RWPE2 (cell line): ENCODE measurements around the gene KCTD5.
A peak's percentile ranks its signal among the peaks of the same experiment; 100 is the strongest.

Experiments
- ATAC-seq: fragments of 200-7000 bp; cut with Tn5 transposase; 3 replicates; pipeline ENCODE4 v1.9.1; 2021; ENCODE audit warnings: low read depth
- DNase-seq: peaks from one replicate; pipeline ENCODE4 v3.0.0-alpha.2; 2020; ENCODE audit warnings: low spot score
- H3K27ac ChIP-seq: fragments of 450-650 bp; 2 replicates; pipeline ENCODE4 v1.5.1; 2017; ENCODE audit warnings: mild to moderate bottlenecking; ENCODE audit not compliant: poor library complexity, severe bottlenecking
- H3K27me3 ChIP-seq: fragments of 250-450 bp; sonication (Bioruptor Pico); 2 replicates; pipeline ENCODE4 v1.5.1; 2021; ENCODE audit warnings: mild to moderate bottlenecking, moderate library complexity; ENCODE audit not compliant: insufficient read depth, poor library complexity, severe bottlenecking
- H3K36me3 ChIP-seq: fragments of 250-450 bp; sonication (Bioruptor Pico); 2 replicates; pipeline ENCODE4 v1.5.1; 2020; ENCODE audit warnings: low read depth, mild to moderate bottlenecking, moderate library complexity
- H3K4me1 ChIP-seq: fragments of 250-450 bp; sonication (Bioruptor Pico); 2 replicates; pipeline ENCODE4 v1.5.1; 2021; ENCODE audit warnings: mild to moderate bottlenecking, moderate library complexity; ENCODE audit not compliant: insufficient read depth, poor library complexity, severe bottlenecking
- H3K4me3 ChIP-seq: fragments of 250-450 bp; sonication (Bioruptor Pico); 2 replicates; pipeline ENCODE4 v1.5.1; 2021; ENCODE audit warnings: mild to moderate bottlenecking, moderate library complexity; ENCODE audit not compliant: severe bottlenecking
- H3K9me3 ChIP-seq: fragments of 250-450 bp; sonication (Bioruptor Pico); 2 replicates; pipeline ENCODE4 v1.5.1; 2021; ENCODE audit warnings: mild to moderate bottlenecking, moderate library complexity; ENCODE audit not compliant: severe bottlenecking
- CTCF ChIP-seq: fragments of 450-650 bp; IDR thresholded peaks from one replicate; pipeline ENCODE4 v1.5.1; 2017; ENCODE audit warnings: mild to moderate bottlenecking, moderate library complexity; ENCODE audit not compliant: poor library complexity, severe bottlenecking

Gene KCTD5

GRCh38 chr16:2708955-2709587 lies 26.7 kb downstream of the KCTD5 start:
- ATAC-seq (no peak), DNase-seq (no peak)
- H3K27ac ChIP-seq = no peak overlapping the region
- no peaks in the 10 kb centered on the region for H3K27me3 ChIP-seq
- no peak for TF ChIP-seq CTCF
- peaks cover 13% of the 10 kb centered on the region for H3K36me3 ChIP-seq
- H3K4me3 ChIP-seq = no peak overlapping the region
- H3K9me3 ChIP-seq = no peaks in the 10 kb centered on the region
- H3K4me1 ChIP-seq = no peaks in the 10 kb centered on the region

- H3K4me3 ChIP-seq = no peak overlapping the region
- ATAC-seq = no peak
- peak; percentile 64 for DNase-seq
- H3K4me1 ChIP-seq = no peaks in the 10 kb centered on the region
- peaks cover 13% of the 10 kb centered on the region for H3K36me3 ChIP-seq
- no peak overlapping the region for H3K27ac ChIP-seq
- no peaks in the 10 kb centered on the region for H3K9me3 ChIP-seq
- H3K27me3 ChIP-seq = no peaks in the 10 kb centered on the region
- no peak for TF ChIP-seq CTCF
Measured at GRCh38 chr16:2709588-2709984, 27.3 kb downstream of the KCTD5 start.

- Histone ChIP-seq H3K27ac (no peak overlapping the region), H3K4me3 (no peak overlapping the region), H3K9me3 (no peaks in the 10 kb centered on the region), H3K36me3 (peaks cover 13% of the 10 kb centered on the region), H3K4me1 (no peaks in the 10 kb centered on the region), H3K27me3 (no peaks in the 10 kb centered on the region)
- DNase-seq (peak; percentile 64), ATAC-seq (no peak)
- TF ChIP-seq CTCF = no peak
Measured at GRCh38 chr16:2710021-2710710, 27.8 kb downstream of the KCTD5 start.

- Histone ChIP-seq H3K27me3 (no peaks in the 10 kb centered on the region), H3K4me1 (no peaks in the 10 kb centered on the region), H3K4me3 (no peak overlapping the region), H3K36me3 (peaks cover 13% of the 10 kb centered on the region), H3K27ac (no peak overlapping the region), H3K9me3 (no peaks in the 10 kb centered on the region)
- DNase-seq (no peak), ATAC-seq (peak; percentile 4; the same call in 1 of the 3 replicates)
- no peak for TF ChIP-seq CTCF
Measured at GRCh38 chr16:2710711-2711231, 28.4 kb downstream of the KCTD5 start.
